Measurements from ENCODE around the gene FRYL.

GRCh38 chr4:48669086-48669485, 111.0 kb downstream of the FRYL start:
- TF ChIP-seq CTCF (IDR thresholded peaks at IDR 0.05), result no peak
- TF ChIP-seq POLR2A (IDR thresholded peaks at IDR 0.05; ENCODE audit: low read depth), result no peak
- no peak for TF ChIP-seq EP300 (IDR thresholded peaks at IDR 0.05)
